ACC112 (cell line): ENCODE measurements around the gene KRT15.

Experiments
- H2AFZ ChIP-seq: fragments of 200-600 bp; sonication (generic); one replicate; pipeline ENCODE4 v1.6.0; 2017; ENCODE audit warnings: antibody characterized with exemption, low read length; ENCODE audit not compliant: unreplicated experiment
- H3K27ac ChIP-seq: fragments of 200-600 bp; sonication (generic); 2 replicates; pipeline ENCODE4 v1.5.1; 2014; ENCODE audit warnings: low read depth, mild to moderate bottlenecking, antibody characterized with exemption, low read length, moderate library complexity
- H3K27me3 ChIP-seq: fragments of 200-600 bp; sonication (generic); 2 replicates; pipeline ENCODE4 v1.6.1; 2014; ENCODE audit warnings: mild to moderate bottlenecking, antibody characterized with exemption, low read length, moderate library complexity, mixed read lengths; ENCODE audit not compliant: insufficient read depth
- H3K36me3 ChIP-seq: fragments of 200-600 bp; sonication (generic); 2 replicates; pipeline ENCODE4 v1.6.1; 2016; ENCODE audit warnings: mild to moderate bottlenecking, antibody characterized with exemption, low read length, moderate library complexity, mixed read lengths; ENCODE audit not compliant: insufficient read depth
- H3K4me1 ChIP-seq: fragments of 200-600 bp; sonication (generic); one replicate; pipeline ENCODE4 v1.6.1; 2016; ENCODE audit warnings: low read length, mixed read lengths; ENCODE audit not compliant: insufficient read depth, unreplicated experiment, control insufficient read depth
- H3K4me3 ChIP-seq: fragments of 200-600 bp; sonication (generic); 2 replicates; pipeline ENCODE4 v1.5.1; 2014; ENCODE audit warnings: mild to moderate bottlenecking, low read depth, low read length
- H3K79me2 ChIP-seq: fragments of 200-600 bp; sonication (generic); one replicate; pipeline ENCODE4 v1.6.0; 2016; ENCODE audit warnings: low read length; ENCODE audit not compliant: control insufficient read depth, unreplicated experiment, insufficient read depth

Gene KRT15

DNA sequence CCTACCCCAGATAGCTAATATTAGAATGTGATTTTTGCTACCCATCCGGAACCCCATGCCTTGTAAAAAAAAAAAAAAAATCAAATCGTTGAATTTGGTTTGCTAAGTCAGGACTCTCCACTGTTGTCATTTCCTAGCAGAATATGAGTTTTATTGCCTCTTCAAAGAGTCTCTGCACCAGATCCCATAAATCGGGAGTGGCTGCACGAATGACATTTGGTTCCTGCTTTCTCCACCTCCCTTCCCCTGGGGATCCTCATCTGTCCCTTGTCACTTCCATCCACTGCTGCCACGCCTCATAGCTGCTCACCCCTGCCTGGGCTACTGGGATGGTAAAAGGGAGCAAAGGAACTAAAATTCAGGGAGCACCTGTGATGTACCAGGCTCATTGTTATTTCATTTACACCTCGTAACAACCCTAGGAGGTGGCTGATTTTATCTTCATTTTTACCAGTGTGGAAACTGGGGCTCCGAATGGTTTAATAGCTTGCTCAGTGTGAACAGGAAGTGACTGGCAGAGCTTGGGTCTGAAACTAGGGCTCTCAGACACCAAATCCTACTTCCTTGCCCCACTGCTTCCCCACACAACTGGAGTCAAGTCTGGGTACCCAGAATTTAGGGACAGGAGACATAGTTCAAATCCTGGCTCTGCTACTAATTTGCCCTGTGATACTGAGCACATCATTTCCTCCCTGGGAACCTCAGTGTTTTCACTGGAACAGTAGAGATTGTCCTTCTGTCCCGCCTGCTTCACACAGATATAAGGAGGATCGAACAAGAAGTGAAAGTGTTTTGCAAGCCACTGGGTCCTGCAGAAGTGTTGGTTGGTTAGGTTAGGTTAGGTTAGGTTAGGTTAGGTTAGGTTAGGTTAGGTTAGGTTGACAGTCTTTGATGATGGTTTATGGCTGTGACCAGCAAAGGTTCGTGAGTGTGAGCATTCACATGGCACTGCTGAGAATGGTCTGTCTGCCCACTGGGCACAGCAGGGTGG, 28.4 kb downstream of the KRT15 start:
- Histone ChIP-seq H3K27me3 (no peaks in the 10 kb centered on the region), H3K79me2 (no peaks in the 10 kb centered on the region), H3K4me3 (no peak overlapping the region), H3K36me3 (no peaks in the 10 kb centered on the region), H2AFZ (no peak overlapping the region), H3K27ac (no peak overlapping the region), H3K4me1 (peaks cover 23% of the 10 kb centered on the region)

- no peaks in the 10 kb centered on the region for H3K27me3 ChIP-seq
- no peak within 1 kb of the TSS for H3K27ac ChIP-seq
- H3K4me1 ChIP-seq, result peaks cover 17% of the 10 kb centered on the region
- no peak within 1 kb of the TSS for H3K4me3 ChIP-seq
- H2AFZ ChIP-seq, result no peak within 1 kb of the TSS
- H3K79me2 ChIP-seq, result no peaks in the 10 kb centered on the region
- H3K36me3 ChIP-seq, result no peaks in the 10 kb centered on the region
These were observed 29.2 kb downstream of the KRT15 start, which contains the start of gene KRT36 for GRCh38 chr17:41489531-41489930. TSS of gene KRT36 (minus strand) at chr17:41489910. CDS start at chr17:41489864, 46 bp downstream.

DNA sequence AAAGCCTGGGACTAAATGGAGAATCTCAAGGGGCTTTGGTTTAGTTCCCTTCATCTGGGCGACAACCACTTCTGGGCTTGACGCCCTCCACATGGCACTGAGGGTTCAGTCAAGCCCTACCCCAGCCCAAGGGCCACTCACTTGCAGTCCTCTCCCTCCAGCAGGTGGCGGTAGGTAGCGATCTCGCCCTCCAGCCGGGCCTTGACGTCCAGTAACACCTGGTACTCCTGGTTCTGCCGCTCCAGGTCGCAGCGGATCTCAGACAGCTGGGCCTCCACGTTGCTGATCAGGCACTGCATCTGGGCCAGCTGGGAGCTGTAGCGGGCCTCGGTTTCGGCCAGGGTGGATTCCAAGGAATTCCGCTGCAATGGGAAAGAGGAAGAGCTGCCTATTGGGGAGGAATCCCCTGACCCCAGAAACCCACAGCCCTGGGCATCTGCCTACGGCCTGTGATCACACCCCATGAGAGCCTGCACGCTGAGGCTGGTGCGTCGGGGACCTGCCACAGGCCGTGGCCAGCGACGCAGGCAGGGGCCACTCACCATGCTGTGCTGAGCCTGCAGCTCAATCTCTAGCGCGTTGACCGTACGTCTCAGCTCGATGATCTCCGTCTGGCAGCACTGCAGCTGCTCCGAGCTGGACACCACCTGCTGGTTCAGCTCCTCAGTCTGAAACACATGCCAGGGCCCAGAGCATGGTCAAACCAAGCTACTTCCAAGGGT, 31.7 kb downstream of the KRT15 start:
- Histone ChIP-seq H2AFZ (no peak overlapping the region), H3K79me2 (no peaks in the 10 kb centered on the region), H3K4me3 (no peak overlapping the region), H3K4me1 (no peaks in the 10 kb centered on the region), H3K36me3 (no peaks in the 10 kb centered on the region), H3K27me3 (no peaks in the 10 kb centered on the region), H3K27ac (no peak overlapping the region)

- H3K36me3 ChIP-seq, result no peaks in the 10 kb centered on the region
- H3K4me1 ChIP-seq, result no peaks in the 10 kb centered on the region
- H2AFZ ChIP-seq, result no peak overlapping the region
- H3K27me3 ChIP-seq, result no peaks in the 10 kb centered on the region
- H3K27ac ChIP-seq, result no peak overlapping the region
- no peaks in the 10 kb centered on the region for H3K79me2 ChIP-seq
- H3K4me3 ChIP-seq, result no peak overlapping the region
These were observed 32.4 kb downstream of the KRT15 start for GRCh38 chr17:41486316-41486715.

DNA sequence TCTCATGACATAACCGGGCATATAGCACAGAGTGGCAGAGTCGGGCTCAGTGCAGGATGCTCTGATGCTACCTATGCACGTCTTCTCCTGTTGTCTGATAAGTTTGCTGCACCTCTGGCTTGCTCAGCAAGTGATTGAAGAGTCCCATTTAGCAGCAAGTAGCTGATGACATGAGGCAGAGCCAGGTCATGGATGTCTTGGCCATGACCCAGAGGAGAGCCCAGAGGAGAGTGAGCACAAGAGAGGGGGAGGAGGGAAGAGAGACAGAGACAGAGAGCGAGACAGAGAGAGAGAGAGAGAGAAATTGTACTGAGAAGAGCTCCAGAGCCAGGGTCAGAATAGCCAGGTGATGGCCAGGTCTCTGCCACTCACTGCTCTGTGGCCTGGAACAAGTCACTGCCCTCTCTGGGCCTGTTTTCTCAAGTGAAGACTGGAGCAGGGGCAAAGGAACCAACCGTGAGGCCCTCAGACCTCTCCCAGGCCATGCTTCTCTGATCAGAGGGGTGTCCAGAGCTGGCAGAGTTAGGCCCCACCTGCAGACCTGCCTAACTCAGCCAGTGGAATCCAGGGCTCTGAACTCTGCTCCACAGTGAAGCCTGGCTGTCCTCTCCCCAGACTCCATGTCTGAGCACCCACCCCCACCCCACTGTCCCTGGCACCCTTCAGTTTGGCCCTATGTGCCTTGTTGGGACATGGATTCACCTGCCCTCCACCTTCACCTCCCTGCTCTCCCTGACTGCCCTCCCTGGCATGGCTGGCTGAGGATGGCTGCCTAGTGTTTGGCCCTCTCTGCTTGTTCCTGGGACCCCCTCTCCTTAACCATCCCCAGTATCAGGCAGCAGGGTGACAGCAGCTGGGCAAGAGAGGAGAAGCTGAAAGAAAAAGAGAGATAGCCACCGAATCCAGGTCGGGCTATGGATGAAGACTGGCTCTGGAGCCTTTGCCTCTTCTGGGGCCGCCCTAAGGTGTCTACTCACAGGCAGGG, 33.5 kb downstream of the KRT15 start:
- no peaks in the 10 kb centered on the region for H3K27me3 ChIP-seq
- no peaks in the 10 kb centered on the region for H3K4me1 ChIP-seq
- H3K27ac ChIP-seq, result no peak overlapping the region
- H3K79me2 ChIP-seq, result no peaks in the 10 kb centered on the region
- H3K4me3 ChIP-seq, result no peak overlapping the region
- no peaks in the 10 kb centered on the region for H3K36me3 ChIP-seq
- no peak overlapping the region for H2AFZ ChIP-seq

DNA sequence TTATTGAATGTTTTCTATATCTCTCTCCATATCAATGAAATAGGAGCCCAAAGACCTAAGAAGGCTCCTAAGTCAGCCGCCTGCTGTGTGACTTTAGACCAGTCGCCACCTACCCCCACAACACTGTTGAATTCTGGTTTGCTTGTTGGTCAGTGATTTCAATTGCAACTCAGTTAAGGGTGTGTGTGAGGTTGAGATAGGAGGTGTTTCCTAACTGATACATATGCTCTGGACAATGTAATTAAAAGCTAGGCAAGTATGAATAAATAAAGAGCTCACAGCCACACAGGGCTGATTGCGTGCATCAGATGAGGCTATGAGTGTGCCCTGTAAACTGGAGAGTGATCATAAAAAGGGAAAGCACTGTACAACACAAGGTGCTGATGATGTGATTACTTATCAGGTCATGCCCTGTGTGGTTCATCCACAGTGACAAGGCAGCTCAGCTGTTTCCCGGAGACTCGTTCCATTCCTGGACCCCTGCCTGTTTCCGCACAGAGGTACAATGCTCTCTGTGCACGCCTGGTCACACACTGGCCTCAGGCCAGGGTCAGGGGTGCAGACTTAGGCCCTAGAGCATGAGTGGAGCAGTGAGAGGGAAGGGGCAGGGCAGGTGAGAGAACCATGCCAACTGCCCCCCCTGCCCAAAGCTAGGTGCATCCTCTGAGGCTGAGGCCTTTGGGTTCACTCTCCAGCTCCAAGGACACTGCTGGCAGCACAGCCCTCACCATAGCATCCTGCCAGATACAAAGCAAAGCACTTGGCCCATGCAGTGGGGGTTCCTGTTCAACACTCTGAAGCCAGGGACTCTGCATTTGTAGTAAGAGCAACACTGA, 34.5 kb downstream of the KRT15 start:
- H3K27me3 ChIP-seq, result no peaks in the 10 kb centered on the region
- no peak overlapping the region for H3K27ac ChIP-seq
- no peaks in the 10 kb centered on the region for H3K79me2 ChIP-seq
- no peaks in the 10 kb centered on the region for H3K4me1 ChIP-seq
- H3K4me3 ChIP-seq, result no peak overlapping the region
- no peak overlapping the region for H2AFZ ChIP-seq
- H3K36me3 ChIP-seq, result no peaks in the 10 kb centered on the region

DNA sequence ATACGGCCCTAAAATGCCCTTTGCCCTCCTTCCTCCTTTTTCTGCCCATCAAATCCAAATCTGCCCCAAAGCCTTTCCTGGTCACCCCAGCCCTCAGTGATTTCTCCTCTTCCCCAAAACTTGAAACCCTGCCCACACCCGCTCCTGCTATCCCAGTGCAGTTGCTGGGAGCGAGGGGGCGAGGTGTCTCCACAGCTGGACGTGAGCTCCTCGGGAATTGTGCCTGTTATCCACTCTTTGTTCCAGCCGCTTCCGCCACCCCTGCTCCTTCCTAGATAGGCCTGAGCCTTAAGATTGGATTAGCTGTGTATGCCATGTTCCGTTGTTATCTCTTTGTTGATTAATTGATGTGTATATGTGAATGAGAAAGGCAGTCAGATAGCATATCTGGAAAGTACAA, 35.2 kb downstream of the KRT15 start:
- Histone ChIP-seq H2AFZ (no peak overlapping the region), H3K79me2 (no peaks in the 10 kb centered on the region), H3K27me3 (no peaks in the 10 kb centered on the region), H3K36me3 (no peaks in the 10 kb centered on the region), H3K4me1 (no peaks in the 10 kb centered on the region), H3K27ac (no peak overlapping the region), H3K4me3 (no peak overlapping the region)

DNA sequence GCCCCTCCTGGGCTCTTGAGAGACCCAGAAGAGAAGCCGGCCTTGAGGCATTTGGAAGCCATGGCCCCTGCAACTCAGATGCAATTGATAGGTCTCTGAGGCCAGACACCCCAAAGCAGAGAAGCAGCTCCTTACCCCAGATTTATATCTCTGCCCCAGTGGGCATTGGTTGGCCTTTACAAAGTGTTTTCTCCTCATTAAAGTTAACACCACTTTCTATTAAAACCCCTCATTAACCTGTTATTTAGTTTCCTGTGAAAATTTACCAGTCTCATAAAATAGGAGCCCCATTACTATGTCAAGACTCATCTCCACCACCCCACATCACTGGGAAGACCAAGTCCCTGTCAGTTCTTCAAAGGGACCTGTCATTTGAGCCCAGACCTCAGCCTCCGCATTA, 37.7 kb downstream of the KRT15 start, which contains the start of gene KRT35:
Gene KRT35 (minus strand): TSS at position 116 of the 400 bp plus-strand sequence. CDS start 54 bp downstream, at position 62.
- Histone ChIP-seq H3K79me2 (no peaks in the 10 kb centered on the region), H3K4me3 (no peak within 1 kb of the TSS), H3K27me3 (no peaks in the 10 kb centered on the region)

DNA sequence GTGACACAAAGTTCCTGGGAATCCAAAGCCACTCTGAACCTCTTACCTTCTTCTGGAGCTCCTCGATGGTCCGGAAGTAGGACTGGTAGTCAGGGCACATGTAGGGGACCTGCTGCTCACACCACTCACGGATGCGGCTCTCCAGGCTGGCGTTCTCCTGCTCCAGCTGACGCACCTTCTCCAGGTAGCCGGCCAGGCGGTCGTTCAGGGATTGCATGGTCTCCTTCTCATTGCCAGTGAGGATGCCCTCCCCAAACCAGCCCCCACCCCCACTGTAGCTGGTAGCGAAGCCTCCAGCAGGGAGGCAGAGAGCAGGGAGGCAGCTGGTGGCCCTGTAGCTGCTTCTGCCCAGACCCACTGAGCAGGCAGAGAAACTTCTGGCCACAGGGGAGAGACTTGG, 38.1 kb downstream of the KRT15 start:
- Histone ChIP-seq H3K79me2 (no peaks in the 10 kb centered on the region), H3K36me3 (no peaks in the 10 kb centered on the region), H2AFZ (no peak overlapping the region), H3K27ac (no peak overlapping the region), H3K4me1 (no peaks in the 10 kb centered on the region), H3K4me3 (no peak overlapping the region), H3K27me3 (no peaks in the 10 kb centered on the region)

More for the DNA sequence above, 37.7 kb downstream of the KRT15 start, which contains the start of gene KRT35:
- Histone ChIP-seq H3K27ac (no peak within 1 kb of the TSS), H3K4me1 (no peaks in the 10 kb centered on the region), H3K36me3 (no peaks in the 10 kb centered on the region), H2AFZ (no peak within 1 kb of the TSS)
